Lung (tissue), 13 donors: ENCODE data around the gene ZNF358. TPM values are rescaled to one million over a fixed set of nuclear protein-coding genes. Genes with fewer than 3 reads are reported as not detected.

Experiments
- ATAC-seq: fragments of 200-7000 bp; cut with Tn5 transposase; one replicate; pipeline ENCODE4 v1.9.1; 2020; ENCODE audit warnings: moderate number of reproducible peaks; ENCODE audit not compliant: insufficient read depth, low FRiP score
- DNase-seq, 3 donors: peaks; one replicate each; pipeline ENCODE4 v3.0.0-alpha.2; 2013 to 2017
- H3K27ac ChIP-seq, 2 donors: one replicate each; pipeline ENCODE4 v1.5.1; 2013; ENCODE audit warnings: mild to moderate bottlenecking in 2 of 2, moderate library complexity in 2 of 2, control low read depth in 1 of 2, inconsistent platforms in 1 of 2, low read depth in 1 of 2, low read length in 1 of 2
- H3K27me3 ChIP-seq, 3 donors: one replicate each; pipeline ENCODE4 v1.5.1; 2013; ENCODE audit warnings: low read length in 2 of 3; ENCODE audit not compliant: control insufficient read depth in 3 of 3, insufficient read depth in 3 of 3
- H3K36me3 ChIP-seq, 4 donors: one replicate each; pipeline ENCODE4 v1.5.1; 2013; ENCODE audit warnings: low read length in 4 of 4, mild to moderate bottlenecking in 1 of 4, moderate library complexity in 1 of 4; ENCODE audit not compliant: control insufficient read depth in 4 of 4, insufficient read depth in 4 of 4
- H3K4me1 ChIP-seq, 5 donors: one replicate each; pipeline ENCODE4 v1.5.1; 2013; ENCODE audit warnings: low read length in 5 of 5, mild to moderate bottlenecking in 2 of 5, moderate library complexity in 1 of 5; ENCODE audit not compliant: control insufficient read depth in 5 of 5, insufficient read depth in 5 of 5
- H3K4me3 ChIP-seq: one replicate; pipeline ENCODE4 v1.5.1; 2013; ENCODE audit warnings: mild to moderate bottlenecking, control low read depth, moderate library complexity
- H3K9ac ChIP-seq, 2 donors: one replicate each; pipeline ENCODE4 v1.5.1; 2013; ENCODE audit warnings: low read length in 2 of 2, control low read depth in 1 of 2; ENCODE audit not compliant: insufficient read depth in 1 of 2
- H3K9me3 ChIP-seq, 4 donors: one replicate each; pipeline ENCODE4 v1.5.1; 2013; ENCODE audit warnings: low read length in 3 of 4, mild to moderate bottlenecking in 1 of 4, moderate library complexity in 1 of 4; ENCODE audit not compliant: control insufficient read depth in 4 of 4, insufficient read depth in 3 of 4
- WGBS, 2 donors: extraction: QIAGEN DNeasy Blood & Tissue Kit; methylation state at CpG; one replicate each; pipeline ENCODE4 v1.1.7; 2013; 5-methylcytosine and 5-hydroxymethylcytosine counted together
- polyA plus RNA-seq, 2 donors: library from polyadenylated mRNA; stranded (reverse); fragments of 200-250 nt; gene quantifications; one replicate each; pipeline ENCODE4 v1.2.1, GENCODE V29; 2013
- small RNA-seq: library from RNA; depleted of rRNA; stranded (forward); fragments of <200 nt; gene quantifications from one replicate; pipeline ENCODE3, GENCODE V24; 2014; ENCODE audit warnings: low replicate concordance
- total RNA-seq, 2 donors: library from RNA; depleted of rRNA in 1 of 2; stranded (reverse); fragments of >200 nt in 1 of 2; gene quantifications; one replicate each; pipeline ENCODE4 v1.2.1, GENCODE V29; 2014 to 2021
- TF ChIP-seq, protein P1 (sequence below): IDR thresholded peaks from 2 replicates; pipeline ENCODE4 v1.5.1; 2012; ENCODE audit warnings: mild to moderate bottlenecking; ENCODE audit errors: control extremely low read depth, extremely low read depth
- donor health status: control.
- donor health status: control.
- donor health status: Bipolar disorder and iron deficiency.
- donor health status: healthy.
- donor health status: DM: yes; HTN: yes; CAD: no.

The ZNF358 gene
- total and polyA plus RNA-seq, 4 donors = 24.2 to 71.8 (median 34.7) TPM

DNA sequence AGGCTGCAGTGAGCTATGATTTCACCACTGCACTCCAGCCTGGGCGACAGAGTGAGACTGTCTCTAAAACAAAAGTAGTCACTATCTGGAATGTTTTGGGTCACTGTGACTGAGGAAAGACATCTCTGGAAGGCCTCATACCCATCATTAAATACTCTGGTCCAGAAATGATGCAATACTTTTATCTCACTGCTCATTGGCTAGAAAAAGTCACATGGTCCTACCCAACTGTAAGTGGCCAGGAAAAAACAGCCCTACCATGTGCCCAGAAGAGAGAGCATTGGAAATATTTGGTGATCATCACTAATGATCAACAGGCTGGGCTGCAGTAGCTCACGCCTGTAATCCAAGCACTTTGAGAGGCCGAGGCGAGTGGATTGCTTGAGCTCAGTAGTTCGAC, 49.4 kb downstream of the ZNF358 start:
- DNase-seq (no peak), ATAC-seq (no peak)
- TF ChIP-seq, protein P1, sequence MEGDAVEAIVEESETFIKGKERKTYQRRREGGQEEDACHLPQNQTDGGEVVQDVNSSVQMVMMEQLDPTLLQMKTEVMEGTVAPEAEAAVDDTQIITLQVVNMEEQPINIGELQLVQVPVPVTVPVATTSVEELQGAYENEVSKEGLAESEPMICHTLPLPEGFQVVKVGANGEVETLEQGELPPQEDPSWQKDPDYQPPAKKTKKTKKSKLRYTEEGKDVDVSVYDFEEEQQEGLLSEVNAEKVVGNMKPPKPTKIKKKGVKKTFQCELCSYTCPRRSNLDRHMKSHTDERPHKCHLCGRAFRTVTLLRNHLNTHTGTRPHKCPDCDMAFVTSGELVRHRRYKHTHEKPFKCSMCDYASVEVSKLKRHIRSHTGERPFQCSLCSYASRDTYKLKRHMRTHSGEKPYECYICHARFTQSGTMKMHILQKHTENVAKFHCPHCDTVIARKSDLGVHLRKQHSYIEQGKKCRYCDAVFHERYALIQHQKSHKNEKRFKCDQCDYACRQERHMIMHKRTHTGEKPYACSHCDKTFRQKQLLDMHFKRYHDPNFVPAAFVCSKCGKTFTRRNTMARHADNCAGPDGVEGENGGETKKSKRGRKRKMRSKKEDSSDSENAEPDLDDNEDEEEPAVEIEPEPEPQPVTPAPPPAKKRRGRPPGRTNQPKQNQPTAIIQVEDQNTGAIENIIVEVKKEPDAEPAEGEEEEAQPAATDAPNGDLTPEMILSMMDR = no peak
- no peaks in the 10 kb centered on the region for H3K9me3 ChIP-seq
- H3K36me3 ChIP-seq = peaks cover 4 to 15% (median 7%) of the 10 kb centered on the region in 4 donors
- no peaks in the 10 kb centered on the region for H3K27me3 ChIP-seq
- 93 to 96% methylated on average over 5 of the region's 5 CpGs for WGBS, 2 donors
- no peak overlapping the region for H3K9ac ChIP-seq
- no peak overlapping the region for H3K27ac ChIP-seq
- H3K4me3 ChIP-seq = no peak overlapping the region
- H3K4me1 ChIP-seq = no peaks in the 10 kb centered on the region

Small RNAs within 50 kb of the gene (small RNA-seq; reads per million reads assigned to genes)
- gene AC008878.2 = not detected

Other genes starting within 250 kb of the ZNF358 start
- gene INSR, start 221.7 kb upstream of the ZNF358 start, total RNA-seq = 10 to 100 TPM; 31.9 to 64.6 TPM
- 1 to 10 TPM; 5.8 to 9.8 TPM for gene INSR, start 221.7 kb upstream of the ZNF358 start, polyA plus RNA-seq
- gene ARHGEF18, start 167.2 kb upstream of the ZNF358 start, total RNA-seq = 10 to 100 TPM; 39.9 to 55.6 TPM
- gene ARHGEF18, start 167.2 kb upstream of the ZNF358 start, polyA plus RNA-seq = 10 to 100 TPM; 22.8 to 31.0 TPM
- 10 to 100 TPM in 1 of 2 donors, 1 to 10 TPM in 1; 4.1 to 10.3 TPM for gene PEX11G, start 27.1 kb upstream of the ZNF358 start, total RNA-seq
- 10 to 100 TPM in 1 of 2 donors, 1 to 10 TPM in 1; 4.7 to 11.1 TPM for gene PEX11G, start 27.1 kb upstream of the ZNF358 start, polyA plus RNA-seq
- 10 to 100 TPM; 11.6 to 65.3 TPM for gene MCOLN1, start 6.5 kb downstream of the ZNF358 start, total RNA-seq
- 10 to 100 TPM; 54.4 to 68.1 TPM for gene MCOLN1, start 6.5 kb downstream of the ZNF358 start, polyA plus RNA-seq
- 100 to 1,000 TPM in 1 of 2 donors, 10 to 100 TPM in 1; 41.8 to 267 TPM for gene PNPLA6, start 19.6 kb downstream of the ZNF358 start, total RNA-seq
- 100 to 1,000 TPM in 1 of 2 donors, 10 to 100 TPM in 1; 89.9 to 154 TPM for gene PNPLA6, start 19.6 kb downstream of the ZNF358 start, polyA plus RNA-seq
- gene CAMSAP3, start 79.8 kb downstream of the ZNF358 start, total RNA-seq = 10 to 100 TPM; 18.3 to 30.4 TPM
- gene CAMSAP3, start 79.8 kb downstream of the ZNF358 start, polyA plus RNA-seq = 10 to 100 TPM in 1 of 2 donors, 1 to 10 TPM in 1; 9.2 to 20.0 TPM
- 10 to 100 TPM; 37.2 to 41.4 TPM for gene XAB2, start 113.4 kb downstream of the ZNF358 start, total RNA-seq
- gene XAB2, start 113.4 kb downstream of the ZNF358 start, polyA plus RNA-seq = 10 to 100 TPM; 34.1 to 48.3 TPM
- gene PET100, start 113.7 kb downstream of the ZNF358 start, total RNA-seq = 100 to 1,000 TPM in 1 of 2 donors, 10 to 100 TPM in 1; 26.9 to 116 TPM
- gene PET100, start 113.7 kb downstream of the ZNF358 start, polyA plus RNA-seq = 100 to 1,000 TPM in 1 of 2 donors, 10 to 100 TPM in 1; 60.5 to 383 TPM
- 1 to 10 TPM in 1 of 2 donors, under 1 TPM in 1; 0.60 to 2.1 TPM for gene PCP2, start 117.6 kb downstream of the ZNF358 start, total RNA-seq
- 1 to 10 TPM; 1.8 to 4.4 TPM for gene PCP2, start 117.6 kb downstream of the ZNF358 start, polyA plus RNA-seq
- gene STXBP2, start 121.0 kb downstream of the ZNF358 start, total RNA-seq = 100 to 1,000 TPM in 1 of 2 donors, 10 to 100 TPM in 1; 80.3 to 248 TPM
- gene STXBP2, start 121.0 kb downstream of the ZNF358 start, polyA plus RNA-seq = 100 to 1,000 TPM; 142 to 455 TPM
- gene RETN, start 152.9 kb downstream of the ZNF358 start, total RNA-seq = 10 to 100 TPM in 1 of 2 donors, 1 to 10 TPM in 1; 2.9 to 42.6 TPM
- gene RETN, start 152.9 kb downstream of the ZNF358 start, polyA plus RNA-seq = 1,000 to 10,000 TPM in 1 of 2 donors, 10 to 100 TPM in 1; 73.9 to 1,168 TPM
- 10 to 100 TPM in 1 of 2 donors, 1 to 10 TPM in 1; 2.5 to 68.4 TPM for gene MCEMP1, start 161.0 kb downstream of the ZNF358 start, total RNA-seq
- 100 to 1,000 TPM in 1 of 2 donors, 10 to 100 TPM in 1; 31.9 to 298 TPM for gene MCEMP1, start 161.0 kb downstream of the ZNF358 start, polyA plus RNA-seq
- gene TRAPPC5, start 164.7 kb downstream of the ZNF358 start, total RNA-seq = 100 to 1,000 TPM in 1 of 2 donors, 10 to 100 TPM in 1; 29.8 to 108 TPM
- gene TRAPPC5, start 164.7 kb downstream of the ZNF358 start, polyA plus RNA-seq = 100 to 1,000 TPM; 142 to 224 TPM
- gene FCER2, start 186.0 kb downstream of the ZNF358 start, total RNA-seq = under 1 TPM; 0.37 to 0.43 TPM
- gene FCER2, start 186.0 kb downstream of the ZNF358 start, polyA plus RNA-seq = 1 to 10 TPM in 1 of 2 donors, under 1 TPM in 1; 0.47 to 1.2 TPM
- under 1 TPM in 1 of 2 donors, not detected in 1; 0.43 TPM for gene CLEC4G, start 216.0 kb downstream of the ZNF358 start, total RNA-seq
- gene CLEC4G, start 216.0 kb downstream of the ZNF358 start, polyA plus RNA-seq = under 1 TPM; 0.31 to 0.96 TPM
- gene CD209, start 231.4 kb downstream of the ZNF358 start, total RNA-seq = 1 to 10 TPM; 2.0 to 3.3 TPM
- gene CD209, start 231.4 kb downstream of the ZNF358 start, polyA plus RNA-seq = 1 to 10 TPM in 1 of 2 donors, under 1 TPM in 1; 0.57 to 1.6 TPM
- gene CLEC4M, start 247.1 kb downstream of the ZNF358 start, total RNA-seq = 1 to 10 TPM in 1 of 2 donors, under 1 TPM in 1; 0.34 to 1.2 TPM
- gene CLEC4M, start 247.1 kb downstream of the ZNF358 start, polyA plus RNA-seq = 1 to 10 TPM in 1 of 2 donors, under 1 TPM in 1; 0.26 to 2.5 TPM